Stimulated activated CD4-positive, alpha-beta T cell treated with anti-CD3 and anti-CD28 coated beads, TNF-alpha, amount 100 ng/mL, for 48 hours (primary cell): ENCODE measurements around the gene TREM1.
"Not testable (repeated sequence)": the region's sequence is repeated elsewhere in the genome, so short reads cannot be mapped to it uniquely, and the experiment has no call there.

Source experiments
- DNase-seq, 3 donors: peaks; one replicate each; pipeline ENCODE4 v3.0.0-alpha.2; 2020; ENCODE audit warnings: low read depth in 3 of 3

TREM1 gene

GRCh38 chr6:41297248-41297647 is 10.8 kb upstream of the TREM1 start:
- not testable (repeated sequence) for DNase-seq

- no peak for DNase-seq
These were observed 7.9 kb upstream of the TREM1 start for GRCh38 chr6:41294214-41294872.

- DNase-seq = no peak
These were observed 5.2 kb upstream of the TREM1 start for GRCh38 chr6:41291717-41292116.

- DNase-seq = no peak
These were observed 3.3 kb upstream of the TREM1 start for GRCh38 chr6:41289815-41290214.

GRCh38 chr6:41288754-41289129 is 2.3 kb upstream of the TREM1 start:
- no peak for DNase-seq

- DNase-seq = no peak
These were observed 1.7 kb upstream of the TREM1 start for GRCh38 chr6:41288030-41288753.

- DNase-seq = no peak
These were observed 1.8 kb downstream of the TREM1 start for GRCh38 chr6:41284726-41285125.

GRCh38 chr6:41283600-41283999 is 2.9 kb downstream of the TREM1 start:
- no peak for DNase-seq

- DNase-seq = no peak
These were observed 6.0 kb downstream of the TREM1 start for GRCh38 chr6:41280381-41281057.

GRCh38 chr6:41278699-41279405 is 7.6 kb downstream of the TREM1 start:
- DNase-seq = peak; percentile 43 to 62 (median 48)

GRCh38 chr6:41277605-41278004 is 8.9 kb downstream of the TREM1 start:
- DNase-seq = no peak

GRCh38 chr6:41275489-41275888 is 11.0 kb downstream of the TREM1 start:
- no peak for DNase-seq

GRCh38 chr6:41274256-41274655 is 12.2 kb downstream of the TREM1 start:
- no peak for DNase-seq

- DNase-seq = no peak
These were observed 12.8 kb downstream of the TREM1 start for GRCh38 chr6:41273714-41274113.

- no peak for DNase-seq
These were observed 13.8 kb downstream of the TREM1 start for GRCh38 chr6:41272591-41273240.

GRCh38 chr6:41271901-41272395 is 14.5 kb downstream of the TREM1 start:
- DNase-seq = no peak

GRCh38 chr6:41269716-41270115 is 16.8 kb downstream of the TREM1 start:
- no peak for DNase-seq

GRCh38 chr6:41269166-41269565 is 17.3 kb downstream of the TREM1 start:
- no peak for DNase-seq

- no peak for DNase-seq
These were observed 18.0 kb downstream of the TREM1 start for GRCh38 chr6:41268478-41268877.

GRCh38 chr6:41266541-41266940 is 19.9 kb downstream of the TREM1 start:
- DNase-seq = no peak

- DNase-seq = no peak
These were observed 23.2 kb downstream of the TREM1 start for GRCh38 chr6:41263267-41263666.

- DNase-seq = no peak
These were observed 24.1 kb downstream of the TREM1 start for GRCh38 chr6:41262401-41262800.
